Measurements from ENCODE around the gene DTNBP1.

DTNBP1 gene

GRCh38 chr6:15598273-15598798 is 64.5 kb downstream of the DTNBP1 start:
- H3K27ac Mint-ChIP-seq, result no peak overlapping the region
- peaks cover 38% of the 10 kb centered on the region for H3K4me1 Mint-ChIP-seq (ENCODE audit: low read depth)
- DNase-seq, result no peak
- no peaks in the 10 kb centered on the region for H3K27me3 Mint-ChIP-seq
- H3K4me3 Mint-ChIP-seq, result no peak overlapping the region
- H3K9me3 Mint-ChIP-seq, result no peaks in the 10 kb centered on the region
- H3K36me3 Mint-ChIP-seq (ENCODE audit: low read depth), result peaks cover 29% of the 10 kb centered on the region

- Mint-ChIP-seq H3K27me3 (no peaks in the 10 kb centered on the region), H3K9me3 (no peaks in the 10 kb centered on the region), H3K27ac (no peak overlapping the region), H3K36me3 (ENCODE audit: low read depth) (peaks cover 25% of the 10 kb centered on the region), H3K4me3 (no peak overlapping the region), H3K4me1 (ENCODE audit: low read depth) (peaks cover 47% of the 10 kb centered on the region)
- DNase-seq, result no peak
Measured at GRCh38 chr6:15596186-15596896, 66.5 kb downstream of the DTNBP1 start.

GRCh38 chr6:15595461-15596173 is 67.2 kb downstream of the DTNBP1 start:
- H3K27me3 Mint-ChIP-seq, result no peaks in the 10 kb centered on the region
- no peak overlapping the region for H3K27ac Mint-ChIP-seq
- H3K36me3 Mint-ChIP-seq (ENCODE audit: low read depth), result peaks cover 20% of the 10 kb centered on the region
- DNase-seq, result no peak
- H3K4me1 Mint-ChIP-seq (ENCODE audit: low read depth), result peaks cover 46% of the 10 kb centered on the region
- H3K4me3 Mint-ChIP-seq, result no peak overlapping the region
- H3K9me3 Mint-ChIP-seq, result no peaks in the 10 kb centered on the region

GRCh38 chr6:15594512-15595259 is 68.1 kb downstream of the DTNBP1 start:
- Mint-ChIP-seq H3K36me3 (ENCODE audit: low read depth) (peaks cover 14% of the 10 kb centered on the region), H3K27ac (no peak overlapping the region), H3K4me3 (no peak overlapping the region), H3K27me3 (no peaks in the 10 kb centered on the region), H3K9me3 (no peaks in the 10 kb centered on the region), H3K4me1 (ENCODE audit: low read depth) (peaks cover 45% of the 10 kb centered on the region)
- no peak for DNase-seq

- no peak for DNase-seq
- peaks cover 14% of the 10 kb centered on the region for H3K36me3 Mint-ChIP-seq (ENCODE audit: low read depth)
- no peaks in the 10 kb centered on the region for H3K9me3 Mint-ChIP-seq
- H3K4me1 Mint-ChIP-seq (ENCODE audit: low read depth), result peaks cover 51% of the 10 kb centered on the region
- H3K27ac Mint-ChIP-seq, result no peak overlapping the region
- H3K27me3 Mint-ChIP-seq, result no peaks in the 10 kb centered on the region
- no peak overlapping the region for H3K4me3 Mint-ChIP-seq
Measured at GRCh38 chr6:15593798-15594197, 69.0 kb downstream of the DTNBP1 start.

- Mint-ChIP-seq H3K4me1 (ENCODE audit: low read depth) (peaks cover 54% of the 10 kb centered on the region), H3K4me3 (no peak overlapping the region), H3K27me3 (no peaks in the 10 kb centered on the region), H3K27ac (no peak overlapping the region), H3K36me3 (ENCODE audit: low read depth) (peaks cover 14% of the 10 kb centered on the region), H3K9me3 (no peaks in the 10 kb centered on the region)
- DNase-seq, result no peak
Measured at GRCh38 chr6:15592610-15593009, 70.2 kb downstream of the DTNBP1 start.

- Mint-ChIP-seq H3K36me3 (ENCODE audit: low read depth) (peaks cover 9% of the 10 kb centered on the region), H3K4me3 (no peak overlapping the region), H3K9me3 (no peaks in the 10 kb centered on the region), H3K27ac (peak overlapping the region; percentile 64), H3K4me1 (ENCODE audit: low read depth) (peaks cover 40% of the 10 kb centered on the region), H3K27me3 (no peaks in the 10 kb centered on the region)
- no peak for DNase-seq
Measured at GRCh38 chr6:15588971-15589634, 73.7 kb downstream of the DTNBP1 start.

- no peak for DNase-seq
Measured at GRCh38 chr6:15586503-15586902, 76.3 kb downstream of the DTNBP1 start.

GRCh38 chr6:15585760-15586214 is 77.0 kb downstream of the DTNBP1 start:
- DNase-seq, result no peak
- no peak overlapping the region for H3K27ac Mint-ChIP-seq
- H3K9me3 Mint-ChIP-seq, result no peaks in the 10 kb centered on the region
- peaks cover 2% of the 10 kb centered on the region for H3K36me3 Mint-ChIP-seq (ENCODE audit: low read depth)
- peaks cover 25% of the 10 kb centered on the region for H3K4me1 Mint-ChIP-seq (ENCODE audit: low read depth)
- no peaks in the 10 kb centered on the region for H3K27me3 Mint-ChIP-seq
- H3K4me3 Mint-ChIP-seq, result no peak overlapping the region

More at GRCh38 chr6:15586503-15586902, 76.3 kb downstream of the DTNBP1 start:
- Mint-ChIP-seq H3K4me3 (no peak overlapping the region), H3K4me1 (ENCODE audit: low read depth) (peaks cover 25% of the 10 kb centered on the region), H3K27ac (peak overlapping the region; percentile 3), H3K9me3 (no peaks in the 10 kb centered on the region), H3K36me3 (ENCODE audit: low read depth) (peaks cover 3% of the 10 kb centered on the region), H3K27me3 (no peaks in the 10 kb centered on the region)

GRCh38 chr6:15582499-15582898 is 80.3 kb downstream of the DTNBP1 start:
- no peak overlapping the region for H3K27ac Mint-ChIP-seq
- peaks cover 16% of the 10 kb centered on the region for H3K4me1 Mint-ChIP-seq (ENCODE audit: low read depth)
- H3K36me3 Mint-ChIP-seq (ENCODE audit: low read depth), result peaks cover 13% of the 10 kb centered on the region
- DNase-seq, result no peak
- H3K27me3 Mint-ChIP-seq, result no peaks in the 10 kb centered on the region
- H3K4me3 Mint-ChIP-seq, result no peak overlapping the region
- H3K9me3 Mint-ChIP-seq, result no peaks in the 10 kb centered on the region

- H3K27me3 Mint-ChIP-seq, result no peaks in the 10 kb centered on the region
- no peak overlapping the region for H3K4me3 Mint-ChIP-seq
- no peaks in the 10 kb centered on the region for H3K9me3 Mint-ChIP-seq
- peaks cover 14% of the 10 kb centered on the region for H3K4me1 Mint-ChIP-seq (ENCODE audit: low read depth)
- peaks cover 13% of the 10 kb centered on the region for H3K36me3 Mint-ChIP-seq (ENCODE audit: low read depth)
- no peak for DNase-seq
- H3K27ac Mint-ChIP-seq, result no peak overlapping the region
Measured at GRCh38 chr6:15581751-15582150, 81.1 kb downstream of the DTNBP1 start.

GRCh38 chr6:15580326-15580725 is 82.5 kb downstream of the DTNBP1 start:
- no peak for DNase-seq
- Mint-ChIP-seq H3K27ac (no peak overlapping the region), H3K36me3 (ENCODE audit: low read depth) (peaks cover 18% of the 10 kb centered on the region), H3K4me1 (ENCODE audit: low read depth) (peaks cover 13% of the 10 kb centered on the region), H3K27me3 (no peaks in the 10 kb centered on the region), H3K4me3 (no peak overlapping the region), H3K9me3 (no peaks in the 10 kb centered on the region)

- Mint-ChIP-seq H3K36me3 (ENCODE audit: low read depth) (peaks cover 28% of the 10 kb centered on the region), H3K4me1 (ENCODE audit: low read depth) (peaks cover 15% of the 10 kb centered on the region), H3K9me3 (no peaks in the 10 kb centered on the region), H3K27ac (no peak overlapping the region), H3K4me3 (no peak overlapping the region), H3K27me3 (no peaks in the 10 kb centered on the region)
- no peak for DNase-seq
Measured at GRCh38 chr6:15578716-15579391, 84.0 kb downstream of the DTNBP1 start.

All from activated T-cell treated with anti-CD3 and anti-CD28 coated beads, Interleukin-2, amount 50 U/mL, for 24 hours (primary cell).